ENCODE data around the gene RAD51B. TPM values are rescaled to one million over a fixed set of nuclear protein-coding genes. Genes with fewer than 3 reads are reported as not detected.
A peak's percentile ranks its signal among the peaks of the same experiment; 100 is the strongest.

RAD51B gene
- total RNA-seq, 1 experiment from 2014 or later, result 8.5 TPM

DNA sequence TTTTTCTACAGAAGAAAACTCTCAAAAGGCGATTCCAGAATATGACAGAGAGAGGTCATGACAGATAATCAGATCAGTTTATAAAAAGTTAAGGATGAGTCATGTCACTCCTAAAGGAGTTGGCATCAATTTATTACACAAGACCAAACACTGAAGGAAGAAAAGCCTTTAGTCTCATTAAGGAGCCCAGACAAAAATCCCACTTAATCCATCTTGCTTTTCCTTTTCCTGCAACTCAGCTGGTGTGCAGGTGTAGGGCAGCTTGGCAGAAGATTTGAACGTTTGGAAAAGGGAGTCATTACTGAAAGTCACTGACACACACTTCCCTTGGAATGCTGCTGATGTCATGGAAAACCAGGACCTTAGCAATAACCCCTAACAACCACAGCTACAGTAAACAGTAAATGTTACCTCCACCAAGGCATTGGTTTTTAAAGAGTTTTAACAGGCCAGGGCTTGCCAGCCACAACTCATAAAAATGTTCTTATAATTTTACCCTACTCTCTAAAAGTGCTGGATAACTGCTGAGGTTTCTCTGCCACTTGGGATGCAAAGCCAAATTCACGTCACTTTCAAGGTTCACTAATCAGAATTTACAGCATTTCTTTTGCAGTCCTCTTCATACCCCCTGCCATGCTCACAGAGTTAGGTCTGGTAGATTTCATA, 320.6 kb downstream of the RAD51B start:
- BruUV-seq (replicated peaks), result no TSS peak
- Histone ChIP-seq H3K27me3 (ENCODE audit: control insufficient read depth, insufficient read depth, low read length) (no peaks in the 10 kb centered on the region), H3K9me3 (ENCODE audit: control insufficient read depth, insufficient read depth, low read depth, low read length) (no peaks in the 10 kb centered on the region), H3K4me1 (ENCODE audit: control insufficient read depth, insufficient read depth, low read length) (peaks cover 24% of the 10 kb centered on the region), H3K36me3 (ENCODE audit: control insufficient read depth, insufficient read depth, low read length) (no peaks in the 10 kb centered on the region), H3K4me3 (ENCODE audit: low read depth in 2 of 2, low read length in 2 of 2) (no peak overlapping the region), H3K27ac (ENCODE audit: low read length) (peak overlapping the region; percentile 90)
- CTCF ChIA-PET, result no interaction called here
- DNase-seq (ENCODE audit: low read depth, low spot score) (peak; percentile 93), ATAC-seq (peak; percentile 89)
- intact Hi-C loops (cut with micrococcal nuclease; ENCODE audit: unreplicated experiment) (loop anchor here (10.0 kb wide), 1 partner anchor 95 kb away; no protein-coding TSS in a partner anchor), in situ Hi-C loops (cut with HindIII; ENCODE audit: low pct_unique_long_range_greater_than_20kb, low sequenced_read_pairs) (no loop called here)
- TF ChIP-seq, protein P1, sequence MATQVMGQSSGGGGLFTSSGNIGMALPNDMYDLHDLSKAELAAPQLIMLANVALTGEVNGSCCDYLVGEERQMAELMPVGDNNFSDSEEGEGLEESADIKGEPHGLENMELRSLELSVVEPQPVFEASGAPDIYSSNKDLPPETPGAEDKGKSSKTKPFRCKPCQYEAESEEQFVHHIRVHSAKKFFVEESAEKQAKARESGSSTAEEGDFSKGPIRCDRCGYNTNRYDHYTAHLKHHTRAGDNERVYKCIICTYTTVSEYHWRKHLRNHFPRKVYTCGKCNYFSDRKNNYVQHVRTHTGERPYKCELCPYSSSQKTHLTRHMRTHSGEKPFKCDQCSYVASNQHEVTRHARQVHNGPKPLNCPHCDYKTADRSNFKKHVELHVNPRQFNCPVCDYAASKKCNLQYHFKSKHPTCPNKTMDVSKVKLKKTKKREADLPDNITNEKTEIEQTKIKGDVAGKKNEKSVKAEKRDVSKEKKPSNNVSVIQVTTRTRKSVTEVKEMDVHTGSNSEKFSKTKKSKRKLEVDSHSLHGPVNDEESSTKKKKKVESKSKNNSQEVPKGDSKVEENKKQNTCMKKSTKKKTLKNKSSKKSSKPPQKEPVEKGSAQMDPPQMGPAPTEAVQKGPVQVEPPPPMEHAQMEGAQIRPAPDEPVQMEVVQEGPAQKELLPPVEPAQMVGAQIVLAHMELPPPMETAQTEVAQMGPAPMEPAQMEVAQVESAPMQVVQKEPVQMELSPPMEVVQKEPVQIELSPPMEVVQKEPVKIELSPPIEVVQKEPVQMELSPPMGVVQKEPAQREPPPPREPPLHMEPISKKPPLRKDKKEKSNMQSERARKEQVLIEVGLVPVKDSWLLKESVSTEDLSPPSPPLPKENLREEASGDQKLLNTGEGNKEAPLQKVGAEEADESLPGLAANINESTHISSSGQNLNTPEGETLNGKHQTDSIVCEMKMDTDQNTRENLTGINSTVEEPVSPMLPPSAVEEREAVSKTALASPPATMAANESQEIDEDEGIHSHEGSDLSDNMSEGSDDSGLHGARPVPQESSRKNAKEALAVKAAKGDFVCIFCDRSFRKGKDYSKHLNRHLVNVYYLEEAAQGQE (IDR thresholded peaks at IDR 0.05; ENCODE audit: insufficient read depth in 1 of 2, low read depth in 2 of 2, low read length in 1 of 2), result no peak
- TF ChIP-seq TCF7L2 (IDR thresholded peaks at IDR 0.05; ENCODE audit: low read depth, low read length) (peak; percentile 66; the same call in 1 of the 2 replicates), POLR2AphosphoS5 (IDR thresholded peaks at IDR 0.05; ENCODE audit: low read depth, low read length) (peak; percentile 81), SIN3A (IDR thresholded peaks at IDR 0.05; ENCODE audit: borderline replicate concordance, insufficient read depth, low read depth, low read length) (no peak)
- TF ChIP-seq, protein P2, sequence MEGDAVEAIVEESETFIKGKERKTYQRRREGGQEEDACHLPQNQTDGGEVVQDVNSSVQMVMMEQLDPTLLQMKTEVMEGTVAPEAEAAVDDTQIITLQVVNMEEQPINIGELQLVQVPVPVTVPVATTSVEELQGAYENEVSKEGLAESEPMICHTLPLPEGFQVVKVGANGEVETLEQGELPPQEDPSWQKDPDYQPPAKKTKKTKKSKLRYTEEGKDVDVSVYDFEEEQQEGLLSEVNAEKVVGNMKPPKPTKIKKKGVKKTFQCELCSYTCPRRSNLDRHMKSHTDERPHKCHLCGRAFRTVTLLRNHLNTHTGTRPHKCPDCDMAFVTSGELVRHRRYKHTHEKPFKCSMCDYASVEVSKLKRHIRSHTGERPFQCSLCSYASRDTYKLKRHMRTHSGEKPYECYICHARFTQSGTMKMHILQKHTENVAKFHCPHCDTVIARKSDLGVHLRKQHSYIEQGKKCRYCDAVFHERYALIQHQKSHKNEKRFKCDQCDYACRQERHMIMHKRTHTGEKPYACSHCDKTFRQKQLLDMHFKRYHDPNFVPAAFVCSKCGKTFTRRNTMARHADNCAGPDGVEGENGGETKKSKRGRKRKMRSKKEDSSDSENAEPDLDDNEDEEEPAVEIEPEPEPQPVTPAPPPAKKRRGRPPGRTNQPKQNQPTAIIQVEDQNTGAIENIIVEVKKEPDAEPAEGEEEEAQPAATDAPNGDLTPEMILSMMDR (IDR thresholded peaks at IDR 0.05), result no peak
- POLR2A ChIA-PET, result no interaction called here

DNA sequence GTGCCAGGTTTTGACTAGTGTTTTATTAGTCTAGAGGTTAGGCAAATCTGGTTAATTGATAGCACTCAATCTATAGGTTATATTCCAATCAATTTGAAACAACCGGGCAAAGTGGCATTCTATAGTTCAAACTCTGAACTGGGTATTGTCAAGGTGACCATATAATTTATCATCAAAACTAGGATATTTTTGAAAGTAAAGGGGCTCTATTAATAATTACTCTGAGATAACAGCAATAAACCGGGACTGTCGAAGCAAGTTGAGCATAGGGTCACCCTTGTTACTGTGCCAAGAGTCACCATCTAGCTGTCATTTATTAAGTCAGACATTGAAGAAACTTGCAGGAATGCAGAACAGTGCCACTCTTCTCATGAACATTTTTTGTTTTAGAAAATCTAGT, 321.2 kb downstream of the RAD51B start:
- peak overlapping the region; percentile 90 for H3K27ac ChIP-seq (ENCODE audit: low read length)
- TSS peak; percentile 48 for BruUV-seq (replicated peaks)
- no peaks in the 10 kb centered on the region for H3K36me3 ChIP-seq (ENCODE audit: control insufficient read depth, insufficient read depth, low read length)
- POLR2A ChIA-PET, result no interaction called here
- CTCF ChIA-PET, result no interaction called here
- H3K9me3 ChIP-seq (ENCODE audit: control insufficient read depth, insufficient read depth, low read depth, low read length), result no peaks in the 10 kb centered on the region
- no peak for ATAC-seq
- TF ChIP-seq SIN3A (IDR thresholded peaks at IDR 0.05; ENCODE audit: borderline replicate concordance, insufficient read depth, low read depth, low read length) (no peak), POLR2AphosphoS5 (IDR thresholded peaks at IDR 0.05; ENCODE audit: low read depth, low read length) (no peak), TCF7L2 (IDR thresholded peaks at IDR 0.05; ENCODE audit: low read depth, low read length) (no peak)
- TF ChIP-seq, protein P2 (IDR thresholded peaks at IDR 0.05), result no peak
- TF ChIP-seq, protein P1 (IDR thresholded peaks at IDR 0.05; ENCODE audit: insufficient read depth in 1 of 2, low read depth in 2 of 2, low read length in 1 of 2), result no peak
- H3K4me1 ChIP-seq (ENCODE audit: control insufficient read depth, insufficient read depth, low read length), result peaks cover 24% of the 10 kb centered on the region
- H3K27me3 ChIP-seq (ENCODE audit: control insufficient read depth, insufficient read depth, low read length), result no peaks in the 10 kb centered on the region
- in situ Hi-C loops (cut with HindIII; ENCODE audit: low pct_unique_long_range_greater_than_20kb, low sequenced_read_pairs), result no loop called here
- DNase-seq (ENCODE audit: low read depth, low spot score), result no peak
- intact Hi-C loops (cut with micrococcal nuclease; ENCODE audit: unreplicated experiment), result loop anchor here (10.0 kb wide), 1 partner anchor 94 kb away; no protein-coding TSS in a partner anchor
- no peak overlapping the region for H3K4me3 ChIP-seq (ENCODE audit: low read depth in 2 of 2, low read length in 2 of 2)
